ENCODE data around the gene RACK1.
"Not testable (repeated sequence)": the region's sequence is repeated elsewhere in the genome, so short reads cannot be mapped to it uniquely, and the experiment has no call there.

RACK1 gene

DNA sequence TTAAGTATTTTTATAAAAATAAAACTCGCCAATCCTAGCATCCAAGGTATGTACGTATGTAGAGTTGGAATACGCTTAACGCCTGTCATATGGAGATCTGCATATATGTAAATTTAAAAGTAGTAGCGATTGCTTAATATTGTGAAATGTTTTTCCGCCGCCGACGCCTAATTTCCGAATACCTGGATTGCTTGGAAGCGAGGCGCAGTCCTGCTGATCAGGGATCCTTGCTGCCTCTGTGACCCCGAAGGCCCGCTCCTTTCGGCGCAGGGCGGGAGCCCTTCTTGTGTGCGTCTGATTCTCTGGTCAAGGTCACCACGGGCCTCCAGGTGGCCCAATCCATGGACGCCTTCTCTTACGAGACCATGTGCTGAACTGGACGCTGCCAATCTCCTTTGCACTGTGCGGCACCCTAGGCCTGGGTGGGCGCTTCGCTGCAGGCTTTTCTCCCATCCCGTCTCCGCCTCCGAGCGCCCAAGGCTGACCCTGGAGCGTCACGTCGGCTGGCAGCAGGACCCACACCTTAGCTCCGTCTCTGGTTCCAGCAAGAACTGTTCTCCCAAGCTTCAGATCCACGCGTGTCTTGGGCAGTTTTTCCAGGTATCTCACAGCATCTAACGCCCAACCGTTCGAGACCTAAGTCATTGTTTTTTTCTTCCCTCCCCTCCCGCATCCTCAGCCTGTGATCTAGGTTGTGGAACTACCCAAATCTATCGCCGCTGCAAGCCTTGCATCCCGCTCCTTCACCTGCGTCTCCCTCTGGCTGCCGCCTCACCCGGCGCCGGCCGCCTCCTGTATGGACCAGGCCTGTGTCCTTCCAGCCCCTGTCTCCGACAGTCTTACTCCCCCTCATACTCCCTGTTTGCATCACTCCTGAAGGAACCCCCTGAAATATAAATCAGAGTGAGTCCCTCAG is 24.2 kb downstream of the RACK1 start:
- TF ChIP-seq CTCF (IDR thresholded peaks at IDR 0.05; ENCODE audit: insufficient read depth, low read length, poor library complexity, severe bottlenecking), result no peak
- Histone ChIP-seq H3K4me3 (replicated peaks; ENCODE audit: low read depth, low read length) (no peak overlapping the region), H3K27me3 (replicated peaks; ENCODE audit: control insufficient read depth, insufficient read depth, low read length) (no peaks in the 10 kb centered on the region), H3K36me3 (ENCODE audit: control insufficient read depth, insufficient read depth, low read length) (no peaks in the 10 kb centered on the region)
- no peak for DNase-seq (ENCODE audit: extremely low read depth, insufficient read length)

DNA sequence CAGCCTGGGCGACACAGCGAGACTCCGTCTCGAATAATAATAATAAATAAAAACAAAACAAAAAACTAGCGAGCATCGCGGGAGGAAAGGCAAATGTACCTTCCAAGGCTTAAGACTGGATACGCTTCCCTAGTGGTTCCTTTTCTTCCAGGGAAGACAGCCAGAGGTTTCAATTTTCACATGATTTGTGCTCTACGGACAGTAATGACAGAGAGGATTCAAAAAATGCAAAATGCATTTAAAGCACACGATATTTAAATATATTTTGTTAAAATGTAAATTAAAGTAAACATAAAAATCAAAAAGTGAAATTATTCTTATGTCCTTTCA is 24.9 kb downstream of the RACK1 start:
- Histone ChIP-seq H3K27me3 (replicated peaks; ENCODE audit: control insufficient read depth, insufficient read depth, low read length) (no peaks in the 10 kb centered on the region), H3K36me3 (ENCODE audit: control insufficient read depth, insufficient read depth, low read length) (no peaks in the 10 kb centered on the region), H3K4me3 (replicated peaks; ENCODE audit: low read depth, low read length) (peak overlapping the region; percentile 34)
- no peak for TF ChIP-seq CTCF (IDR thresholded peaks at IDR 0.05; ENCODE audit: insufficient read depth, low read length, poor library complexity, severe bottlenecking)
- no peak for DNase-seq (ENCODE audit: extremely low read depth, insufficient read length)

GRCh38 chr5:181217803-181218062 is 26.0 kb downstream of the RACK1 start:
- no peak for DNase-seq (ENCODE audit: extremely low read depth, insufficient read length)
- Histone ChIP-seq H3K27me3 (replicated peaks; ENCODE audit: control insufficient read depth, insufficient read depth, low read length) (no peaks in the 10 kb centered on the region), H3K36me3 (ENCODE audit: control insufficient read depth, insufficient read depth, low read length) (no peaks in the 10 kb centered on the region), H3K4me3 (replicated peaks; ENCODE audit: low read depth, low read length) (peak overlapping the region; percentile 51)
- TF ChIP-seq CTCF (IDR thresholded peaks at IDR 0.05; ENCODE audit: insufficient read depth, low read length, poor library complexity, severe bottlenecking), result no peak

- Histone ChIP-seq H3K36me3 (ENCODE audit: control insufficient read depth, insufficient read depth, low read length) (no peaks in the 10 kb centered on the region), H3K27me3 (replicated peaks; ENCODE audit: control insufficient read depth, insufficient read depth, low read length) (no peaks in the 10 kb centered on the region), H3K4me3 (replicated peaks; ENCODE audit: low read depth, low read length) (peak overlapping the region; percentile 51)
- peak; percentile 34 for TF ChIP-seq CTCF (IDR thresholded peaks at IDR 0.05; ENCODE audit: insufficient read depth, low read length, poor library complexity, severe bottlenecking)
- DNase-seq (ENCODE audit: extremely low read depth, insufficient read length), result peak; percentile 78
Measured at GRCh38 chr5:181217111-181217802, 26.4 kb downstream of the RACK1 start.

GRCh38 chr5:181215997-181216989 is 27.4 kb downstream of the RACK1 start:
- no peaks in the 10 kb centered on the region for H3K36me3 ChIP-seq (ENCODE audit: control insufficient read depth, insufficient read depth, low read length)
- peak overlapping the region; percentile 57 for H3K4me3 ChIP-seq (replicated peaks; ENCODE audit: low read depth, low read length)
- peak; percentile 45 for DNase-seq (ENCODE audit: extremely low read depth, insufficient read length)
- no peaks in the 10 kb centered on the region for H3K27me3 ChIP-seq (replicated peaks; ENCODE audit: control insufficient read depth, insufficient read depth, low read length)
- TF ChIP-seq CTCF (IDR thresholded peaks at IDR 0.05; ENCODE audit: insufficient read depth, low read length, poor library complexity, severe bottlenecking), result no peak

DNA sequence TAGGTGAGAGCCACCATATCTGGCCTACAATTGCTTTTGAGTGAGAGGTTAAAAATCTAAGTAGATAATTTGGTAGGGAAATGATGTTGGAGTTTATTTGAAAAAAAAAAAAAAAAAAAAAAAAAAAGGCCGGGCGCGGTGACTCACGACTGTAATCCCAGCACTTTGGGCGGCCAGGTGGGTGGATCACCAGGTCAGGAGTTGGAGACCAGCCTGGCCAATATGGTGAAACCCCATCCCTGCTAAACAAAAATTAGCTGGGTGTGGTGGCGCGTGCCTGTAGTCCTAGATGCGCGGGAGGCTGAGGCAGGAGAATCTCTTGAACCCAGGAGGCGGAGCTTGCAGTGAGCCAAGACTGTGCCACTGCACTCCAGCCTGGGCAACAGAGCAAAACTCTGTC is 29.5 kb downstream of the RACK1 start:
- not testable (repeated sequence) for H3K36me3 ChIP-seq (ENCODE audit: control insufficient read depth, insufficient read depth, low read length); DNase-seq (ENCODE audit: extremely low read depth, insufficient read length); H3K27me3 ChIP-seq (replicated peaks; ENCODE audit: control insufficient read depth, insufficient read depth, low read length); H3K4me3 ChIP-seq (replicated peaks; ENCODE audit: low read depth, low read length)
